HCT116 (cell line): ENCODE results near the gene ARL8B. TPM values are rescaled to one million over a fixed set of nuclear protein-coding genes. Genes with fewer than 3 reads are reported as not detected.

ENCODE experiments used
- ATAC-seq: fragments of 200-7000 bp; cut with Tn5 transposase; 2 replicates; pipeline ENCODE4 v1.9.1; 2020; ENCODE audit warnings: mild to moderate bottlenecking, moderate library complexity
- BruUV-seq: library from RNA; stranded (reverse); fragments of 400-500 nt; replicated peaks from 2 replicates; lab custom pipeline; 2021; lab: Mats Ljungman, UMichigan
- CTCF ChIA-PET: fragments of 300-600 bp; sonication (Branson Sonifier 250); formaldehyde crosslinking; loops from one replicate; lab custom pipeline; 2021; ENCODE audit warnings: antibody characterized with exemption; lab: Charles Lee
- POLR2A ChIA-PET: fragments of 300-600, 350-600 bp; sonication (Branson Sonifier 250); formaldehyde crosslinking; loops from one replicate; lab custom pipeline; 2021; ENCODE audit warnings: antibody characterized with exemption; lab: Charles Lee
- RAD21 ChIA-PET, 2 experiments: fragments of 300-600 bp; sonication (Branson Sonifier 250); formaldehyde crosslinking; loops; one replicate each; lab custom pipeline; 2023; ENCODE audit warnings: low total read pairs in 2 of 2; ENCODE audit not compliant: uncharacterized antibody in 2 of 2, unreplicated experiment in 2 of 2, low non-redundant PET in 1 of 2; lab: Charles Lee
- DNase-seq: peaks from one replicate; pipeline ENCODE4 v3.0.0-alpha.2; 2010; ENCODE audit warnings: low read depth, low spot score
- H2AFZ ChIP-seq: fragments of 200-600 bp; shearing (Covaris generic), sonication (generic); 2 replicates; pipeline ENCODE4 v1.6.1; 2017; ENCODE audit warnings: low read depth, mixed run types, mixed read lengths, antibody characterized with exemption, low read length; ENCODE audit not compliant: poor library complexity, severe bottlenecking
- H3K27ac ChIP-seq: 2 replicates; pipeline ENCODE4 v1.5.1; 2012; ENCODE audit warnings: low read depth, low read length
- H3K27me3 ChIP-seq: fragments of 200-600 bp; sonication (generic); 2 replicates; pipeline ENCODE4 v1.6.1; 2016; ENCODE audit warnings: mixed run types, low read length, mixed read lengths; ENCODE audit not compliant: insufficient read depth
- H3K36me3 ChIP-seq, 2 experiments: fragments of 200-500 bp in 1 of 2; fragments of 200-600 bp in 1 of 2; sonication (Bioruptor generic) in 1 of 2; sonication (generic) in 1 of 2; 2 replicates each; pipeline versions ENCODE4 v1.5.1 to v1.6.1; 2014 to 2016; ENCODE audit warnings: low read length in 2 of 2, inconsistent platforms in 1 of 2, mixed read lengths in 1 of 2, mixed run types in 1 of 2; ENCODE audit not compliant: insufficient read depth in 2 of 2, control insufficient read depth in 1 of 2
- H3K4me1 ChIP-seq, 2 experiments: fragments of 200-600 bp in 1 of 2; sonication (generic) in 1 of 2; 2 replicates each; pipeline versions ENCODE4 v1.5.1 to v1.6.1; 2012 to 2017; ENCODE audit warnings: low read length in 2 of 2, inconsistent platforms in 1 of 2, mild to moderate bottlenecking in 1 of 2, mixed read lengths in 1 of 2, mixed run types in 1 of 2, moderate library complexity in 1 of 2; ENCODE audit not compliant: insufficient read depth in 2 of 2, control insufficient read depth in 1 of 2
- H3K4me2 ChIP-seq: fragments of 200-600 bp; sonication (generic); 2 replicates; pipeline ENCODE4 v1.6.1; 2017; ENCODE audit warnings: mixed run types, low read length, mixed read lengths
- H3K4me3 ChIP-seq, 2 experiments: fragments of 200-600 bp in 1 of 2; sonication (generic) in 1 of 2; replicated peaks in 1 of 2; 2 replicates each; pipeline ENCODE4 v1.5.1; 2011 to 2016; ENCODE audit warnings: low read length in 2 of 2, control low read depth in 1 of 2, low read depth in 1 of 2, mild to moderate bottlenecking in 1 of 2, mixed read lengths in 1 of 2, mixed run types in 1 of 2
- H3K79me2 ChIP-seq: fragments of 200-600 bp; sonication (generic); 2 replicates; pipeline ENCODE4 v1.6.1; 2017; ENCODE audit warnings: mild to moderate bottlenecking, mixed run types, low read length, moderate library complexity, mixed read lengths; ENCODE audit not compliant: insufficient read depth
- H3K9ac ChIP-seq: fragments of 200-600 bp; sonication (generic); 2 replicates; pipeline ENCODE4 v1.6.1; 2016; ENCODE audit warnings: low read length, mixed read lengths
- H3K9me2 ChIP-seq: fragments of 200-600 bp; sonication (generic), shearing (Covaris generic); 2 replicates; pipeline ENCODE4 v1.6.1; 2017; ENCODE audit warnings: mixed run types, mild to moderate bottlenecking, moderate library complexity; ENCODE audit not compliant: insufficient read depth
- H3K9me3 ChIP-seq, 2 experiments: fragments of 200-500 bp in 1 of 2; fragments of 200-600 bp in 1 of 2; sonication (Bioruptor generic) in 1 of 2; sonication (generic) in 1 of 2; 2 replicates each; pipeline ENCODE4 v1.6.1; 2014 to 2017; ENCODE audit warnings: low read length in 2 of 2, mixed read lengths in 2 of 2, inconsistent platforms in 1 of 2, low read depth in 1 of 2, mild to moderate bottlenecking in 1 of 2, mixed run types in 1 of 2, moderate library complexity in 1 of 2; ENCODE audit not compliant: control insufficient read depth in 1 of 2, insufficient read depth in 1 of 2
- H4K20me1 ChIP-seq: fragments of 200-600 bp; sonication (generic), shearing (Covaris generic); 2 replicates; pipeline ENCODE4 v1.6.1; 2017; ENCODE audit warnings: mixed run types, mild to moderate bottlenecking, moderate library complexity; ENCODE audit not compliant: insufficient read depth
- CBX3 ChIP-seq: IDR thresholded peaks from 2 replicates; pipeline ENCODE4 v1.6.1; 2012; ENCODE audit warnings: low read depth
- CEBPB ChIP-seq: IDR thresholded peaks from 2 replicates; pipeline ENCODE4 v1.6.1; 2012; ENCODE audit warnings: low read depth
- CTCF ChIP-seq, 3 experiments: fragments of 200-600 bp in 1 of 3; sonication (generic) in 1 of 3; IDR thresholded peaks in 2 of 3; conservative IDR thresholded peaks in 1 of 3; 2 replicates each; pipeline ENCODE4 v1.5.1; 2012 to 2017; ENCODE audit warnings: low read depth in 2 of 3, low read length in 2 of 3, antibody characterized with exemption in 1 of 3, borderline replicate concordance in 1 of 3, control low read depth in 1 of 3, mild to moderate bottlenecking in 1 of 3, mixed read lengths in 1 of 3, mixed run types in 1 of 3, moderate library complexity in 1 of 3; ENCODE audit not compliant: insufficient read depth in 1 of 3
- EGR1 ChIP-seq: IDR thresholded peaks from 2 replicates; pipeline ENCODE4 v1.6.1; 2012; ENCODE audit warnings: low read depth
- ELF1 ChIP-seq: IDR thresholded peaks from 2 replicates; pipeline ENCODE4 v1.6.1; 2012; ENCODE audit warnings: low read depth, borderline replicate concordance
- EZH2 ChIP-seq: fragments of 200-600 bp; sonication (generic); IDR thresholded peaks from 2 replicates; pipeline ENCODE4 v1.6.1; 2017; ENCODE audit warnings: antibody characterized with exemption, mixed run types
- FOSL1 ChIP-seq: IDR thresholded peaks from 2 replicates; pipeline ENCODE4 v1.6.1; 2012; ENCODE audit warnings: low read depth
- JUND ChIP-seq: IDR thresholded peaks from 2 replicates; pipeline ENCODE4 v1.6.1; 2012
- POLR2A ChIP-seq: IDR thresholded peaks from 2 replicates; pipeline ENCODE4 v1.7.0; 2011; ENCODE audit warnings: borderline replicate concordance; ENCODE audit not compliant: insufficient read depth, insufficient read length; ENCODE audit errors: extremely low read depth
- POLR2AphosphoS5 ChIP-seq: IDR thresholded peaks from 2 replicates; pipeline ENCODE4 v1.6.1; 2011; ENCODE audit warnings: mild to moderate bottlenecking, low read depth, low read length, moderate library complexity
- RAD21 ChIP-seq: IDR thresholded peaks from 2 replicates; pipeline ENCODE4 v1.6.1; 2012; ENCODE audit warnings: low read depth, mild to moderate bottlenecking
- SIN3A ChIP-seq: IDR thresholded peaks from 2 replicates; pipeline ENCODE4 v1.6.1; 2012; ENCODE audit warnings: low read depth
- SP1 ChIP-seq: IDR thresholded peaks from 2 replicates; pipeline ENCODE4 v1.6.1; 2012; ENCODE audit warnings: low read depth
- SRF ChIP-seq: IDR thresholded peaks from 2 replicates; pipeline ENCODE4 v1.6.1; 2012; ENCODE audit warnings: low read depth
- YY1 ChIP-seq: IDR thresholded peaks from 2 replicates; pipeline ENCODE4 v1.6.1; 2011; ENCODE audit warnings: low read length, low read depth, moderate library complexity, mild to moderate bottlenecking; ENCODE audit not compliant: insufficient replicate concordance; ENCODE audit errors: extremely low read depth
- ZFX ChIP-seq: fragments of 450-650 bp; IDR thresholded peaks from 2 replicates; pipeline ENCODE4 v1.6.1; 2017
- ZNF274 ChIP-seq: fragments of 200-500 bp; sonication (Bioruptor generic); IDR thresholded peaks from 2 replicates; pipeline ENCODE4 v1.6.1; 2014; ENCODE audit warnings: mild to moderate bottlenecking, low read depth, low read length, inconsistent platforms
- intact Hi-C: fragments of 100-400 bp; cut with micrococcal nuclease; formaldehyde crosslinking; loops from 2 replicates; pipeline ENCODE4 v1.10.0; 2022
- total RNA-seq: library from RNA; stranded (reverse); gene quantifications from one replicate; pipeline ENCODE4 v1.2.1, GENCODE V29; 2021; ENCODE audit not compliant: unreplicated experiment
- TF ChIP-seq, protein P1 (sequence below): IDR thresholded peaks from 2 replicates; pipeline ENCODE4 v1.6.1; 2012; ENCODE audit warnings: low read depth
- TF ChIP-seq, protein P2 (sequence below): IDR thresholded peaks from 2 replicates; pipeline ENCODE4 v1.6.1; 2011; ENCODE audit warnings: mild to moderate bottlenecking, low read length, moderate library complexity; ENCODE audit not compliant: insufficient replicate concordance; ENCODE audit errors: extremely low read depth
- TF ChIP-seq, protein P3 (sequence below): IDR thresholded peaks from 2 replicates; pipeline ENCODE4 v1.6.1; 2012

The ARL8B gene
- total RNA-seq, 1 experiment from 2014 or later = 38.1 TPM

GRCh38 chr3:5201536-5201935 lies 79.4 kb downstream of the ARL8B start:
- Histone ChIP-seq H3K4me3 (no peak overlapping the region), H3K79me2 (peaks cover 20% of the 10 kb centered on the region), H3K4me1 (peaks cover 4 to 8% of the 10 kb centered on the region in 2 experiments; a peak in 2 of 4 replicates), H3K27me3 (no peaks in the 10 kb centered on the region), H3K4me2 (no peak overlapping the region), H3K9me3 (no peaks in the 10 kb centered on the region), H3K9me2 (no peaks in the 10 kb centered on the region), H2AFZ (no peak overlapping the region), H3K36me3 (peaks cover 15 to 28% of the 10 kb centered on the region in 2 experiments; a peak in 3 of 4 replicates), H3K9ac (no peak overlapping the region), H4K20me1 (no peaks in the 10 kb centered on the region), H3K27ac (no peak overlapping the region)
- intact Hi-C loops = no loop called here
- TF ChIP-seq POLR2A (no peak), CEBPB (no peak), CTCF (IDR thresholded peaks at IDR 0.05 in 2 of 3, conservative IDR thresholded peaks at IDR 0.05 in 1 of 3; ENCODE audit: borderline replicate concordance in 1 of 3, insufficient read depth in 1 of 3, low read depth in 2 of 3, low read length in 2 of 3) (no peak), SRF (no peak), FOSL1 (no peak), EGR1 (no peak), ELF1 (no peak), POLR2AphosphoS5 (no peak), SIN3A (no peak), RAD21 (no peak), JUND (no peak), ZNF274 (no peak), SP1 (no peak), YY1 (no peak), ZFX (no peak), CBX3 (no peak), EZH2 (no peak)
- TF ChIP-seq, protein P1, sequence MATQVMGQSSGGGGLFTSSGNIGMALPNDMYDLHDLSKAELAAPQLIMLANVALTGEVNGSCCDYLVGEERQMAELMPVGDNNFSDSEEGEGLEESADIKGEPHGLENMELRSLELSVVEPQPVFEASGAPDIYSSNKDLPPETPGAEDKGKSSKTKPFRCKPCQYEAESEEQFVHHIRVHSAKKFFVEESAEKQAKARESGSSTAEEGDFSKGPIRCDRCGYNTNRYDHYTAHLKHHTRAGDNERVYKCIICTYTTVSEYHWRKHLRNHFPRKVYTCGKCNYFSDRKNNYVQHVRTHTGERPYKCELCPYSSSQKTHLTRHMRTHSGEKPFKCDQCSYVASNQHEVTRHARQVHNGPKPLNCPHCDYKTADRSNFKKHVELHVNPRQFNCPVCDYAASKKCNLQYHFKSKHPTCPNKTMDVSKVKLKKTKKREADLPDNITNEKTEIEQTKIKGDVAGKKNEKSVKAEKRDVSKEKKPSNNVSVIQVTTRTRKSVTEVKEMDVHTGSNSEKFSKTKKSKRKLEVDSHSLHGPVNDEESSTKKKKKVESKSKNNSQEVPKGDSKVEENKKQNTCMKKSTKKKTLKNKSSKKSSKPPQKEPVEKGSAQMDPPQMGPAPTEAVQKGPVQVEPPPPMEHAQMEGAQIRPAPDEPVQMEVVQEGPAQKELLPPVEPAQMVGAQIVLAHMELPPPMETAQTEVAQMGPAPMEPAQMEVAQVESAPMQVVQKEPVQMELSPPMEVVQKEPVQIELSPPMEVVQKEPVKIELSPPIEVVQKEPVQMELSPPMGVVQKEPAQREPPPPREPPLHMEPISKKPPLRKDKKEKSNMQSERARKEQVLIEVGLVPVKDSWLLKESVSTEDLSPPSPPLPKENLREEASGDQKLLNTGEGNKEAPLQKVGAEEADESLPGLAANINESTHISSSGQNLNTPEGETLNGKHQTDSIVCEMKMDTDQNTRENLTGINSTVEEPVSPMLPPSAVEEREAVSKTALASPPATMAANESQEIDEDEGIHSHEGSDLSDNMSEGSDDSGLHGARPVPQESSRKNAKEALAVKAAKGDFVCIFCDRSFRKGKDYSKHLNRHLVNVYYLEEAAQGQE = no peak
- TF ChIP-seq, protein P2, sequence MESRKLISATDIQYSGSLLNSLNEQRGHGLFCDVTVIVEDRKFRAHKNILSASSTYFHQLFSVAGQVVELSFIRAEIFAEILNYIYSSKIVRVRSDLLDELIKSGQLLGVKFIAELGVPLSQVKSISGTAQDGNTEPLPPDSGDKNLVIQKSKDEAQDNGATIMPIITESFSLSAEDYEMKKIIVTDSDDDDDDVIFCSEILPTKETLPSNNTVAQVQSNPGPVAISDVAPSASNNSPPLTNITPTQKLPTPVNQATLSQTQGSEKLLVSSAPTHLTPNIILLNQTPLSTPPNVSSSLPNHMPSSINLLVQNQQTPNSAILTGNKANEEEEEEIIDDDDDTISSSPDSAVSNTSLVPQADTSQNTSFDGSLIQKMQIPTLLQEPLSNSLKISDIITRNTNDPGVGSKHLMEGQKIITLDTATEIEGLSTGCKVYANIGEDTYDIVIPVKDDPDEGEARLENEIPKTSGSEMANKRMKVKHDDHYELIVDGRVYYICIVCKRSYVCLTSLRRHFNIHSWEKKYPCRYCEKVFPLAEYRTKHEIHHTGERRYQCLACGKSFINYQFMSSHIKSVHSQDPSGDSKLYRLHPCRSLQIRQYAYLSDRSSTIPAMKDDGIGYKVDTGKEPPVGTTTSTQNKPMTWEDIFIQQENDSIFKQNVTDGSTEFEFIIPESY = no peak
- TF ChIP-seq, protein P3, sequence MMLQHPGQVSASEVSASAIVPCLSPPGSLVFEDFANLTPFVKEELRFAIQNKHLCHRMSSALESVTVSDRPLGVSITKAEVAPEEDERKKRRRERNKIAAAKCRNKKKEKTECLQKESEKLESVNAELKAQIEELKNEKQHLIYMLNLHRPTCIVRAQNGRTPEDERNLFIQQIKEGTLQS = no peak
- ChIA-PET RAD21 (no interaction called here), CTCF (no interaction called here), POLR2A (no interaction called here)
- ATAC-seq (no peak), DNase-seq (no peak)
- no TSS peak for BruUV-seq
